HEK293T (cell line): Measurements from ENCODE around the gene PLA1A.

ENCODE experiments used
- ARNT ChIP-seq: fragments of 450-650 bp; IDR thresholded peaks from 2 replicates; pipeline ENCODE4 v1.6.1; 2017; ENCODE audit warnings: mild to moderate bottlenecking
- BHLHE40 ChIP-seq: fragments of 450-650 bp; IDR thresholded peaks from 2 replicates; pipeline ENCODE4 v1.6.1; 2016; ENCODE audit warnings: mild to moderate bottlenecking, moderate library complexity, borderline replicate concordance
- ELF4 ChIP-seq: fragments of 450-650 bp; IDR thresholded peaks from 2 replicates; pipeline ENCODE4 v1.6.1; 2017; ENCODE audit warnings: antibody characterized with exemption
- FOXA1 ChIP-seq: fragments of 450-650 bp; IDR thresholded peaks from 2 replicates; pipeline ENCODE4 v1.6.1; 2016; ENCODE audit warnings: mild to moderate bottlenecking
- FOXM1 ChIP-seq: fragments of 450-650 bp; IDR thresholded peaks from 2 replicates; pipeline ENCODE4 v1.6.1; 2017; ENCODE audit warnings: mild to moderate bottlenecking, borderline replicate concordance
- HDGF ChIP-seq: fragments of 450-650 bp; IDR thresholded peaks from 2 replicates; pipeline ENCODE4 v1.6.1; 2017; ENCODE audit warnings: antibody characterized with exemption, borderline replicate concordance
- L3MBTL2 ChIP-seq: fragments of 450-650 bp; conservative IDR thresholded peaks from 2 replicates; pipeline ENCODE4 v1.6.1; 2016; ENCODE audit warnings: mild to moderate bottlenecking
- NFRKB ChIP-seq: fragments of 450-650 bp; IDR thresholded peaks from 2 replicates; pipeline ENCODE4 v1.6.1; 2016; ENCODE audit warnings: mild to moderate bottlenecking, moderate library complexity
- SP1 ChIP-seq: fragments of 450-650 bp; IDR thresholded peaks from 2 replicates; pipeline ENCODE4 v1.6.1; 2017
- SUZ12 ChIP-seq: fragments of 450-650 bp; IDR thresholded peaks from 2 replicates; pipeline ENCODE4 v1.6.1; 2016; ENCODE audit warnings: mild to moderate bottlenecking
- TARDBP ChIP-seq: fragments of 450-650 bp; IDR thresholded peaks from 2 replicates; pipeline ENCODE4 v1.6.1; 2016
- TF ChIP-seq, protein P1 (sequence below): fragments of 450-650 bp; IDR thresholded peaks from 2 replicates; pipeline ENCODE4 v1.6.1; 2016

- no peak for TF ChIP-seq ARNT
- no peak for TF ChIP-seq NFRKB
- TF ChIP-seq SP1 = no peak
- TF ChIP-seq HDGF = no peak
- TF ChIP-seq BHLHE40 = no peak
- TF ChIP-seq TARDBP = no peak
- TF ChIP-seq FOXA1 = no peak
- no peak for TF ChIP-seq FOXM1
- no peak for TF ChIP-seq L3MBTL2
- TF ChIP-seq, protein P1, sequence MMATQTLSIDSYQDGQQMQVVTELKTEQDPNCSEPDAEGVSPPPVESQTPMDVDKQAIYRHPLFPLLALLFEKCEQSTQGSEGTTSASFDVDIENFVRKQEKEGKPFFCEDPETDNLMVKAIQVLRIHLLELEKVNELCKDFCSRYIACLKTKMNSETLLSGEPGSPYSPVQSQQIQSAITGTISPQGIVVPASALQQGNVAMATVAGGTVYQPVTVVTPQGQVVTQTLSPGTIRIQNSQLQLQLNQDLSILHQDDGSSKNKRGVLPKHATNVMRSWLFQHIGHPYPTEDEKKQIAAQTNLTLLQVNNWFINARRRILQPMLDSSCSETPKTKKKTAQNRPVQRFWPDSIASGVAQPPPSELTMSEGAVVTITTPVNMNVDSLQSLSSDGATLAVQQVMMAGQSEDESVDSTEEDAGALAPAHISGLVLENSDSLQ = no peak
- no peak for TF ChIP-seq ELF4
- TF ChIP-seq SUZ12 = no peak
These were observed 22.2 kb upstream of the PLA1A start for GRCh38 chr3:119575507-119575906.
